Vein endothelial cell (primary cell): ENCODE results near the gene OR13F1. TPM values are rescaled to one million over a fixed set of nuclear protein-coding genes. Genes with fewer than 3 reads are reported as not detected.

Experiments
- total RNA-seq: library from RNA; depleted of rRNA; stranded (reverse); fragments of >200 nt; gene quantifications from 2 replicates; pipeline ENCODE4 v1.2.3, GENCODE V29; 2012

OR13F1 gene
- not detected in 2 replicates for total RNA-seq

GRCh38 chr9:104503963-104504362 lies at the start of gene OR13F1:
Gene OR13F1 (plus strand): TSS chr9:104504263. CDS start chr9:104504263, 0 bp downstream.

GRCh38 chr9:104527109-104527508 lies 23.0 kb downstream of the OR13F1 start, which contains the start of gene OR13C4:
Gene OR13C4 (minus strand): TSS chr9:104527209. CDS start chr9:104527209, 0 bp downstream.

DNA sequence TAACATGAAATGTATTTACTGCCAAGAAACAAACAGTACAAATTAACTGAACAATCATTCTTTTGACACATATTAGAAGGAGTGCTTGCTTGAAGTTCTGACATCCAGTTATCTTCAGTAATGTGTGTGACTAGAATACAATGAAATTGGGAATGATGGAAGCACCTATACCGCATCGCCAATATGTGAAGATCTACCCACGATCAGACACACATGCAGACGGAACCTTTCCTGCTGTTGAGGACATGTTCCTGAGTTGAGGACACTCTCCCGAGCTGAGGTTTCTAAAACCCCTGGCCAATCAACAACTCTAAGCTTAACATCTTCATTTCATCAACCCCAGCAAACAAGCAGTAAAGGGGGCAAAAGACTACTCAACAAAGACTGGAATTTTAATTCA lies 32.7 kb downstream of the OR13F1 start, which contains the start of gene OR13C3:
Gene OR13C3 (minus strand): TSS at position 101 of the 400 bp plus-strand sequence. CDS start 133 bp downstream, outside the sequence.

Other genes with a start within 250 kb of the OR13F1 start
- gene OR13C4, start 22.9 kb downstream of the OR13F1 start, total RNA-seq, result not detected in 2 replicates
- gene OR13C3, start 32.6 kb downstream of the OR13F1 start, total RNA-seq, result not detected in 2 replicates
- not detected in 2 replicates for gene OR13C8, start 64.9 kb downstream of the OR13F1 start, total RNA-seq
- not detected in 2 replicates for gene OR13C5, start 95.2 kb downstream of the OR13F1 start, total RNA-seq
- gene OR13C2, start 101.4 kb downstream of the OR13F1 start, total RNA-seq, result not detected in 2 replicates
- gene OR13C9, start 113.9 kb downstream of the OR13F1 start, total RNA-seq, result not detected in 2 replicates
- not detected in 2 replicates for gene OR13D1, start 190.3 kb downstream of the OR13F1 start, total RNA-seq
- gene NIPSNAP3A, start 243.4 kb downstream of the OR13F1 start, total RNA-seq, result 53.6 and 54.9 TPM in 2 replicates